ENCODE results near the gene SYNGR4.
"Not testable (repeated sequence)": the region's sequence is repeated elsewhere in the genome, so short reads cannot be mapped to it uniquely, and the experiment has no call there.

The SYNGR4 gene

GRCh38 chr19:48370955-48371354 is 6.8 kb downstream of the SYNGR4 start:
- Histone ChIP-seq H3K27me3 (ENCODE audit: control insufficient read depth, insufficient read depth, low read length, poor library complexity, severe bottlenecking) (no peaks in the 10 kb centered on the region), H3K4me1 (ENCODE audit: control insufficient read depth, insufficient read depth, low read length) (no peaks in the 10 kb centered on the region), H3K27ac (ENCODE audit: insufficient read depth, low read depth, low read length, poor library complexity, severe bottlenecking) (no peak overlapping the region), H3K36me3 (ENCODE audit: control insufficient read depth, insufficient read depth, low read length) (no peaks in the 10 kb centered on the region), H3K4me3 (ENCODE audit: insufficient read depth, low read depth, low read length) (no peak overlapping the region), H3K9me3 (ENCODE audit: control insufficient read depth, low read length) (no peaks in the 10 kb centered on the region)
- WGBS, 2 experiments = 77 to 82% methylated on average over 4 of the region's 4 CpGs

GRCh38 chr19:48371367-48371766 is 7.2 kb downstream of the SYNGR4 start:
- Histone ChIP-seq H3K36me3 (ENCODE audit: control insufficient read depth, insufficient read depth, low read length) (no peaks in the 10 kb centered on the region), H3K27ac (ENCODE audit: insufficient read depth, low read depth, low read length, poor library complexity, severe bottlenecking) (no peak overlapping the region), H3K9me3 (ENCODE audit: control insufficient read depth, low read length) (no peaks in the 10 kb centered on the region), H3K4me3 (ENCODE audit: insufficient read depth, low read depth, low read length) (no peak overlapping the region), H3K27me3 (ENCODE audit: control insufficient read depth, insufficient read depth, low read length, poor library complexity, severe bottlenecking) (no peaks in the 10 kb centered on the region), H3K4me1 (ENCODE audit: control insufficient read depth, insufficient read depth, low read length) (no peaks in the 10 kb centered on the region)
- WGBS, 2 experiments = 86 to 91% methylated on average over 7 of the region's 7 CpGs

- H3K27ac ChIP-seq (ENCODE audit: insufficient read depth, low read depth, low read length, poor library complexity, severe bottlenecking); H3K4me3 ChIP-seq (ENCODE audit: insufficient read depth, low read depth, low read length); H3K4me1 ChIP-seq (ENCODE audit: control insufficient read depth, insufficient read depth, low read length); H3K9me3 ChIP-seq (ENCODE audit: control insufficient read depth, low read length); H3K27me3 ChIP-seq (ENCODE audit: control insufficient read depth, insufficient read depth, low read length, poor library complexity, severe bottlenecking); H3K36me3 ChIP-seq (ENCODE audit: control insufficient read depth, insufficient read depth, low read length): not testable (repeated sequence)
- WGBS, 2 experiments = 91 to 93% methylated on average over 5 of the region's 5 CpGs
These were observed 7.6 kb downstream of the SYNGR4 start for GRCh38 chr19:48371771-48372170.

GRCh38 chr19:48372904-48373303 is 8.7 kb downstream of the SYNGR4 start:
- WGBS, 2 experiments = 90 to 95% methylated on average over 4 of the region's 4 CpGs
- no peaks in the 10 kb centered on the region for H3K4me1 ChIP-seq (ENCODE audit: control insufficient read depth, insufficient read depth, low read length)
- H3K9me3 ChIP-seq (ENCODE audit: control insufficient read depth, low read length) = no peaks in the 10 kb centered on the region
- H3K27ac ChIP-seq (ENCODE audit: insufficient read depth, low read depth, low read length, poor library complexity, severe bottlenecking) = no peak overlapping the region
- no peaks in the 10 kb centered on the region for H3K36me3 ChIP-seq (ENCODE audit: control insufficient read depth, insufficient read depth, low read length)
- no peak overlapping the region for H3K4me3 ChIP-seq (ENCODE audit: insufficient read depth, low read depth, low read length)
- H3K27me3 ChIP-seq (ENCODE audit: control insufficient read depth, insufficient read depth, low read length, poor library complexity, severe bottlenecking) = no peaks in the 10 kb centered on the region

- H3K36me3 ChIP-seq (ENCODE audit: control insufficient read depth, insufficient read depth, low read length) = no peaks in the 10 kb centered on the region
- H3K27ac ChIP-seq (ENCODE audit: insufficient read depth, low read depth, low read length, poor library complexity, severe bottlenecking) = no peak overlapping the region
- no peak overlapping the region for H3K4me3 ChIP-seq (ENCODE audit: insufficient read depth, low read depth, low read length)
- no peaks in the 10 kb centered on the region for H3K9me3 ChIP-seq (ENCODE audit: control insufficient read depth, low read length)
- WGBS, 2 experiments = 92 to 93% methylated on average over 11 of the region's 11 CpGs
- no peaks in the 10 kb centered on the region for H3K4me1 ChIP-seq (ENCODE audit: control insufficient read depth, insufficient read depth, low read length)
- H3K27me3 ChIP-seq (ENCODE audit: control insufficient read depth, insufficient read depth, low read length, poor library complexity, severe bottlenecking) = no peaks in the 10 kb centered on the region
These were observed 9.4 kb downstream of the SYNGR4 start for GRCh38 chr19:48373567-48373966.

- no peaks in the 10 kb centered on the region for H3K9me3 ChIP-seq (ENCODE audit: control insufficient read depth, low read length)
- no peaks in the 10 kb centered on the region for H3K36me3 ChIP-seq (ENCODE audit: control insufficient read depth, insufficient read depth, low read length)
- H3K27me3 ChIP-seq (ENCODE audit: control insufficient read depth, insufficient read depth, low read length, poor library complexity, severe bottlenecking) = no peaks in the 10 kb centered on the region
- no peak overlapping the region for H3K4me3 ChIP-seq (ENCODE audit: insufficient read depth, low read depth, low read length)
- 90 to 94% methylated on average over 10 of the region's 10 CpGs for WGBS, 2 experiments
- H3K4me1 ChIP-seq (ENCODE audit: control insufficient read depth, insufficient read depth, low read length) = no peaks in the 10 kb centered on the region
- H3K27ac ChIP-seq (ENCODE audit: insufficient read depth, low read depth, low read length, poor library complexity, severe bottlenecking) = no peak overlapping the region
These were observed 14.0 kb downstream of the SYNGR4 start for GRCh38 chr19:48378194-48378570.

GRCh38 chr19:48379058-48379457 is 14.9 kb downstream of the SYNGR4 start:
- H3K36me3 ChIP-seq (ENCODE audit: control insufficient read depth, insufficient read depth, low read length) = peaks cover 6% of the 10 kb centered on the region
- H3K27me3 ChIP-seq (ENCODE audit: control insufficient read depth, insufficient read depth, low read length, poor library complexity, severe bottlenecking) = no peaks in the 10 kb centered on the region
- H3K9me3 ChIP-seq (ENCODE audit: control insufficient read depth, low read length) = no peaks in the 10 kb centered on the region
- no peaks in the 10 kb centered on the region for H3K4me1 ChIP-seq (ENCODE audit: control insufficient read depth, insufficient read depth, low read length)
- WGBS, 2 experiments = 90 to 94% methylated on average over 5 of the region's 5 CpGs
- H3K27ac ChIP-seq (ENCODE audit: insufficient read depth, low read depth, low read length, poor library complexity, severe bottlenecking) = no peak overlapping the region
- H3K4me3 ChIP-seq (ENCODE audit: insufficient read depth, low read depth, low read length) = no peak overlapping the region

- Histone ChIP-seq H3K4me1 (ENCODE audit: control insufficient read depth, insufficient read depth, low read length) (no peaks in the 10 kb centered on the region), H3K27me3 (ENCODE audit: control insufficient read depth, insufficient read depth, low read length, poor library complexity, severe bottlenecking) (no peaks in the 10 kb centered on the region), H3K4me3 (ENCODE audit: insufficient read depth, low read depth, low read length) (no peak overlapping the region), H3K27ac (ENCODE audit: insufficient read depth, low read depth, low read length, poor library complexity, severe bottlenecking) (no peak overlapping the region), H3K9me3 (ENCODE audit: control insufficient read depth, low read length) (no peaks in the 10 kb centered on the region), H3K36me3 (ENCODE audit: control insufficient read depth, insufficient read depth, low read length) (peaks cover 21% of the 10 kb centered on the region)
- WGBS, 2 experiments = 88 to 90% methylated on average over 11 of the region's 11 CpGs
These were observed 17.2 kb downstream of the SYNGR4 start for GRCh38 chr19:48381178-48381950.

GRCh38 chr19:48382286-48382685 is 18.1 kb downstream of the SYNGR4 start:
- no peak overlapping the region for H3K4me3 ChIP-seq (ENCODE audit: insufficient read depth, low read depth, low read length)
- no peak overlapping the region for H3K27ac ChIP-seq (ENCODE audit: insufficient read depth, low read depth, low read length, poor library complexity, severe bottlenecking)
- no peaks in the 10 kb centered on the region for H3K27me3 ChIP-seq (ENCODE audit: control insufficient read depth, insufficient read depth, low read length, poor library complexity, severe bottlenecking)
- H3K4me1 ChIP-seq (ENCODE audit: control insufficient read depth, insufficient read depth, low read length) = no peaks in the 10 kb centered on the region
- H3K36me3 ChIP-seq (ENCODE audit: control insufficient read depth, insufficient read depth, low read length) = peaks cover 28% of the 10 kb centered on the region
- H3K9me3 ChIP-seq (ENCODE audit: control insufficient read depth, low read length) = no peaks in the 10 kb centered on the region
- WGBS, 2 experiments = 95 to 97% methylated on average over 8 of the region's 8 CpGs

- Histone ChIP-seq H3K36me3 (ENCODE audit: control insufficient read depth, insufficient read depth, low read length) (peaks cover 42% of the 10 kb centered on the region), H3K27ac (ENCODE audit: insufficient read depth, low read depth, low read length, poor library complexity, severe bottlenecking) (no peak overlapping the region), H3K27me3 (ENCODE audit: control insufficient read depth, insufficient read depth, low read length, poor library complexity, severe bottlenecking) (no peaks in the 10 kb centered on the region), H3K4me1 (ENCODE audit: control insufficient read depth, insufficient read depth, low read length) (peaks cover 6% of the 10 kb centered on the region), H3K4me3 (ENCODE audit: insufficient read depth, low read depth, low read length) (no peak overlapping the region), H3K9me3 (ENCODE audit: control insufficient read depth, low read length) (no peaks in the 10 kb centered on the region)
- 95 to 96% methylated on average over 7 of the region's 7 CpGs for WGBS, 2 experiments
These were observed 21.4 kb downstream of the SYNGR4 start for GRCh38 chr19:48385461-48386087.

Measured in ectodermal cell (in vitro differentiated cells).